Tibial nerve (tissue), 4 donors: ENCODE measurements around the gene FGF14.

Source experiments
- CTCF ChIP-seq, 5 experiments: fragments of 200-600 bp in 3 of 5; fragments of 450-650 bp in 2 of 5; sonication (generic) in 3 of 5; IDR thresholded peaks; one replicate each; pipeline ENCODE4 v1.5.1; 2016 to 2019; ENCODE audit warnings: antibody characterized with exemption in 5 of 5, mild to moderate bottlenecking in 3 of 5, moderate library complexity in 2 of 5
- EP300 ChIP-seq, 2 donors: sonication (generic); formaldehyde crosslinking; IDR thresholded peaks; one replicate each; pipeline ENCODE4 v1.6.1; 2017; ENCODE audit warnings: antibody characterized with exemption in 2 of 2, mild to moderate bottlenecking in 1 of 2
- POLR2A ChIP-seq, 2 donors: fragments of 450-650 bp; IDR thresholded peaks; one replicate each; pipeline ENCODE4 v1.6.1; 2017; ENCODE audit warnings: antibody characterized with exemption in 2 of 2, mild to moderate bottlenecking in 2 of 2, moderate library complexity in 2 of 2

- TF ChIP-seq CTCF (IDR thresholded peaks at IDR 0.05) (no peak), POLR2A (IDR thresholded peaks at IDR 0.05) (no peak), EP300 (IDR thresholded peaks at IDR 0.05) (no peak)
Measured at GRCh38 chr13:101915755-101916107, 486.1 kb downstream of the FGF14 start.
